Measurements from ENCODE around the gene GJB4.

- TF ChIP-seq CTCF (IDR thresholded peaks at IDR 0.05) (no peak), POLR2A (IDR thresholded peaks at IDR 0.05) (no peak)
Observed at GRCh38 chr1:34746101-34746500, 13.4 kb upstream of the GJB4 start.

All from Peyer's patch (tissue), 4 donors.